Upper lobe of right lung (tissue), 1 donor: ENCODE results near the gene TEX30. TPM values are rescaled to one million over a fixed set of nuclear protein-coding genes. Genes with fewer than 3 reads are reported as not detected.
"Not testable (repeated sequence)": the region's sequence is repeated elsewhere in the genome, so short reads cannot be mapped to it uniquely, and the experiment has no call there.

Experiments used
- ATAC-seq: fragments of 200-7000 bp; cut with Tn5 transposase; one replicate; pipeline ENCODE4 v1.9.1; 2020; ENCODE audit warnings: mild to moderate bottlenecking, moderate library complexity
- DNase-seq: peaks from one replicate; pipeline ENCODE4 v3.0.0-alpha.2; 2020
- H3K27ac ChIP-seq: fragments of 200-600 bp; one replicate; pipeline ENCODE4 v1.8.0; 2022
- H3K27me3 ChIP-seq: fragments of 200-600 bp; one replicate; pipeline ENCODE4 v1.8.0; 2022; ENCODE audit warnings: mild to moderate bottlenecking
- H3K36me3 ChIP-seq: fragments of 200-600 bp; one replicate; pipeline ENCODE4 v1.8.0; 2022
- H3K4me1 ChIP-seq: fragments of 200-600 bp; one replicate; pipeline ENCODE4 v1.8.0; 2022
- H3K4me3 ChIP-seq: fragments of 200-600 bp; one replicate; pipeline ENCODE4 v1.8.0; 2022; ENCODE audit warnings: mild to moderate bottlenecking
- H3K9me3 ChIP-seq: fragments of 200-600 bp; one replicate; pipeline ENCODE4 v1.8.0; 2022
- intact Hi-C: fragments of 100-400 bp; cut with DNase I; formaldehyde crosslinking; loops from one replicate; pipeline ENCODE4 v1.11.0; 2022
- total RNA-seq: library from RNA; stranded (reverse); fragmentation: NEBNext Ultra II Directional; extraction: Animal tissue kit (Norgen Biotek cat#: 25700); gene quantifications from one replicate; pipeline ENCODE4 v1.2.1, GENCODE V29; 2021
- TF ChIP-seq, protein P1 (sequence below): fragments of 200-600 bp; IDR thresholded peaks from one replicate; pipeline ENCODE4 v1.8.0; 2022; ENCODE audit warnings: antibody characterized with exemption
- donor health status: DM: no; HTN: yes; CAD: no; lungs with severe emphysema.

TEX30 gene
- total RNA-seq, 1 donor from 2014 or later, result 5.8 TPM

DNA sequence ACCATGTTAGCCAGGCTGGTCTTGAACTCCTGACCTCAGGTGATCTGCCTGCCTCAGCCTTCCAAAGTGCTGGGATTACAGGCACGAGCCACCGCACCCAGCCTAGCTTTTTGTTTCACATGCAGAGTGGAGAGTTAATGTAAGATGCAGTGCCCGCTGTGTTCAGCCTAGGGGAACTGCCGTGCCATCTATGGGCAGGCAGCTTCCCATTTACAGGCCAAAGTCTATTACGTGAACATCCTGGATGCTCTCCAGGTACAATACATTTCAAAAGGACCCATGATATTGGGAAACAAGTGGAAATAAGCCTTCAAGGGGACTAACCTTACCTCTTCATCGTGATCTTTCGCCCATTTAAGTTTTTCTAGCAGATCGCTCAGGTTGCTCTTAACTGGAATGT, 15.1 kb upstream of the TEX30 start:
- no peak for ATAC-seq
- Histone ChIP-seq H3K27ac (no peak overlapping the region), H3K27me3 (no peaks in the 10 kb centered on the region), H3K4me3 (no peak overlapping the region), H3K4me1 (no peaks in the 10 kb centered on the region), H3K36me3 (peaks cover 27% of the 10 kb centered on the region), H3K9me3 (no peaks in the 10 kb centered on the region)
- intact Hi-C loops, result no loop called here
- TF ChIP-seq, protein P1, sequence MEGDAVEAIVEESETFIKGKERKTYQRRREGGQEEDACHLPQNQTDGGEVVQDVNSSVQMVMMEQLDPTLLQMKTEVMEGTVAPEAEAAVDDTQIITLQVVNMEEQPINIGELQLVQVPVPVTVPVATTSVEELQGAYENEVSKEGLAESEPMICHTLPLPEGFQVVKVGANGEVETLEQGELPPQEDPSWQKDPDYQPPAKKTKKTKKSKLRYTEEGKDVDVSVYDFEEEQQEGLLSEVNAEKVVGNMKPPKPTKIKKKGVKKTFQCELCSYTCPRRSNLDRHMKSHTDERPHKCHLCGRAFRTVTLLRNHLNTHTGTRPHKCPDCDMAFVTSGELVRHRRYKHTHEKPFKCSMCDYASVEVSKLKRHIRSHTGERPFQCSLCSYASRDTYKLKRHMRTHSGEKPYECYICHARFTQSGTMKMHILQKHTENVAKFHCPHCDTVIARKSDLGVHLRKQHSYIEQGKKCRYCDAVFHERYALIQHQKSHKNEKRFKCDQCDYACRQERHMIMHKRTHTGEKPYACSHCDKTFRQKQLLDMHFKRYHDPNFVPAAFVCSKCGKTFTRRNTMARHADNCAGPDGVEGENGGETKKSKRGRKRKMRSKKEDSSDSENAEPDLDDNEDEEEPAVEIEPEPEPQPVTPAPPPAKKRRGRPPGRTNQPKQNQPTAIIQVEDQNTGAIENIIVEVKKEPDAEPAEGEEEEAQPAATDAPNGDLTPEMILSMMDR, result no peak
- DNase-seq, result no peak

DNA sequence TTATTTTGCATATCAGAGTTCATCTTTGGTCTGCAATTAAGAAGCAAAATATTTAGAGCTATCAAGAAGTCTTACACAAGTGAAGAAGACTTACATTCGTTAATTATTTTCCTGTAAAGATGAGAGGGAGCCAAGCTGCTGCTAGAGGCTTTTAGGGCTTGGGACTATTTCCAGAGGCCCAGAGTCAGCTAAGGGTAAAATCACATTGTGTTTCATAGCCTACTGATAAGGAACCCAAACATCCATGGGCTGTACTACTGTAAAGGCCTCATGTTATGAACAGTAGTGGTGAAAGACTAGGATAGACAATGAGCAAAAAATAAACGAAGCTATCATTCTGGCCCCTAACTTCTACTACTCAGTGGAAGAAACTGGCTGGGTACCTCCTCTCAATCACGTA, 10.9 kb upstream of the TEX30 start:
- Histone ChIP-seq H3K27ac (no peak overlapping the region), H3K4me3 (no peak overlapping the region), H3K36me3 (peaks cover 9% of the 10 kb centered on the region), H3K27me3 (no peaks in the 10 kb centered on the region), H3K9me3 (no peaks in the 10 kb centered on the region), H3K4me1 (no peaks in the 10 kb centered on the region)
- intact Hi-C loops, result no loop called here
- DNase-seq (no peak), ATAC-seq (no peak)
- TF ChIP-seq, protein P1, result no peak

DNA sequence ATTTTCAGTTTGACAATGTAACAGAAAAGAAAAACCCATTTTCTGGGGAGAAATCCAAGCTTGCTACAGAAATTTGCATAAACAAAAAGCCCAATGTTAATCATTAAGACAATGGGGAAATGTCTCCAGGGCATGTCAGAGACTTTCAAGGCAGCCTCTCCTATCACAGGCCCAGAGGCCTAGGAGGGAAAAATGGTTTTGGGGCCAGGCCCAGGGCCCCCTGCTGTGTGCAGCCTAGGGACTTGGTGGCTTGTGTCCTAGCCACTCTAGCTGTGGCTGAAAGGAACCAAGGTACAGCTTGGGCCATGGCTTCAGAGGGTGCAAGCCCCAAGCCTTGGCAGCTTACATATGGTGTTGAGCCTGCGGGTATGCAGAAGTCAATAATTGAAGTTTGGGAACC, 8.0 kb upstream of the TEX30 start:
- Histone ChIP-seq H3K27ac (no peak overlapping the region), H3K4me3 (no peak overlapping the region), H3K4me1 (no peaks in the 10 kb centered on the region), H3K36me3 (peaks cover 9% of the 10 kb centered on the region), H3K27me3 (no peaks in the 10 kb centered on the region), H3K9me3 (no peaks in the 10 kb centered on the region)
- TF ChIP-seq, protein P1, result no peak
- no peak for ATAC-seq
- intact Hi-C loops, result no loop called here
- no peak for DNase-seq

DNA sequence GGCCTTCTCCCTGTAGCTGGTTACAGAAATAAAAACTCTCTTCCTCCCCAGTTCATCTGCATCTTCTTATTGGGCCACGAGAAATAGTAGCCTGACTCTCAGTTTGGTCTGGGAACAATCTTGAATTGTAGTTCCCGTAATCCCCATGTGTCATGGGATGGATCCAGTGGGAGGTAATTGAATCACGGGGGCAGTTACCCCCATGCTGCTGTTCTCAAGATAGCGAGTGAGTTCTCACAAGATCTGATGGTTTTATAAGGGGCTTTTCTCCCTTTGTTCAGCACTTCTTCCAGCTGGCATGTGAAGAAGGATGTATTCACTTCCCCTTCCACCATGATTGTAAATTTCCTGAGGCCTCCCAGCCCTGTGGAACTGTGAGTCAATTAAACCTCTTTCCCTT, 7.1 kb upstream of the TEX30 start:
- H3K27me3 ChIP-seq, intact Hi-C loops, DNase-seq, H3K4me1 ChIP-seq, H3K9me3 ChIP-seq, H3K36me3 ChIP-seq, ATAC-seq, H3K4me3 ChIP-seq, H3K27ac ChIP-seq: not testable (repeated sequence)

DNA sequence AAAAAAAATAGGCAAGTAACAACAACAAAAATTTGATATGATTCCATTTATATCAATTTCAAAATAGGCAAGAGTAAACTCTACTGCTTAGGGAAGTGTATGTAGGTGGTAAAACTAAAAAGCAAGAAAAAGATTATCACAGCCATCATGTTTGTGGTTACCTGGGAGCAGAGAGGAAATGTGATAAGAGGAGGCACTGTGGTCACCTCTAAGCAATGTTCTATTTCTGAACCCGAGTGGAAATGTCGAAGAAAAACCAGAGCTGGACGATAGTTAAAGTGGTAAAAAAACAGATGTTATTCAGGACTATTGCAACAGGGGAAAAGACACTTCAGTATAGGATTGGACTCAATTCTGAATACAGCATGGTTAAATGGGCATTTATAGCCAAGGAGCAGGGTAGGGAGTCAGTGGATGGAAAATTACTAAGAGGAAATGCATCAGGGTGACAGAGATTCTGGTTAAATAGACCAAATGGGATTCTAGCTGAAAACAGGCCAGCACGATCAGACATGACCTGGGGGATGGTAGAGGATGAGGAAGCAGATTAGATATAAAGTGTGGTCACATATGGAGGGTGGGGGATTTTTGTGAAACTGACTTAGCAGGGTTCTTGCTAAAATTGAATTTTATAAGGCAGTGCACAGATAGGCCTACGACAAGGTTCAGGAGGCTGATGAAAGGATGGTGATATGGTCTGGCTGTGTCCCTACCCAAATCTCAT, 6.0 kb upstream of the TEX30 start:
- DNase-seq (no peak), ATAC-seq (no peak)
- Histone ChIP-seq H3K9me3 (no peaks in the 10 kb centered on the region), H3K27me3 (no peaks in the 10 kb centered on the region), H3K4me3 (no peak overlapping the region), H3K27ac (no peak overlapping the region), H3K4me1 (no peaks in the 10 kb centered on the region), H3K36me3 (peaks cover under 1% of the 10 kb centered on the region)
- TF ChIP-seq, protein P1, result no peak
- intact Hi-C loops, result no loop called here

DNA sequence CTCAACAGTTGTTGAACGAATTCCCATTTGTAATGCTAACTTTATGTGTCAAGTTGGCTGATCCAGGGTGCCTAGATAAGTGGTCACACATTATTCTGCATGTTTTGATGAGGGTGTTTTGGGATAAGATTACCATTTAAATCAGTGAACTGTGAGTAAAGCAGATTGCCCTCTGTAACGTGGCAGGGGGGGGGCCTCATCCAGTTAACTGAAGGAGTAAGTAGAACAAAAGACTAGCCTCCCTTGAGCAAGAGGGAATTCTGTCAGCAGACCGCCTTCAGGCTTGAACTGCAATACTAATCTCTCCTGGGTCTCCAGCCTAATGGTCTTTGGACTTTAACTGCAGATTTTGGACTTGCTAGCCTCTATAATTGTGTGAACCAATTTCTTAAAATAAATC, 4.2 kb upstream of the TEX30 start:
- Histone ChIP-seq H3K9me3 (no peaks in the 10 kb centered on the region), H3K4me3 (no peak overlapping the region), H3K4me1 (peaks cover under 1% of the 10 kb centered on the region), H3K27ac (no peak overlapping the region), H3K36me3 (no peaks in the 10 kb centered on the region), H3K27me3 (no peaks in the 10 kb centered on the region)
- DNase-seq, result no peak
- intact Hi-C loops, result no loop called here
- TF ChIP-seq, protein P1, result no peak
- ATAC-seq, result no peak
